HG03097 (cell line): ENCODE measurements around the gene SLC12A3.

Source experiments
- ATAC-seq: cut with Tn5 transposase; IDR thresholded peaks from one replicate; pipeline ENCODE4 v1.9.1; 2021; ENCODE audit not compliant: unreplicated experiment, low FRiP score

The SLC12A3 gene

GRCh38 chr16:56848029-56848936 is 16.7 kb upstream of the SLC12A3 start:
- no peak for ATAC-seq

- no peak for ATAC-seq
These were observed 15.9 kb upstream of the SLC12A3 start for GRCh38 chr16:56848955-56849689.

GRCh38 chr16:56849690-56850680 is 15.0 kb upstream of the SLC12A3 start:
- no peak for ATAC-seq

- ATAC-seq, result no peak
These were observed 13.2 kb upstream of the SLC12A3 start for GRCh38 chr16:56851671-56852400.

GRCh38 chr16:56852401-56852730 is 12.6 kb upstream of the SLC12A3 start:
- no peak for ATAC-seq

- ATAC-seq, result no peak
These were observed 12.0 kb upstream of the SLC12A3 start for GRCh38 chr16:56852968-56853367.

- ATAC-seq, result no peak
These were observed 9.8 kb upstream of the SLC12A3 start for GRCh38 chr16:56855201-56855600.

GRCh38 chr16:56855946-56856345 is 9.1 kb upstream of the SLC12A3 start:
- ATAC-seq, result no peak

GRCh38 chr16:56856876-56857447 is 8.0 kb upstream of the SLC12A3 start:
- ATAC-seq, result no peak

GRCh38 chr16:56858374-56858773 is 6.6 kb upstream of the SLC12A3 start:
- ATAC-seq, result no peak

- no peak for ATAC-seq
These were observed 5.4 kb upstream of the SLC12A3 start for GRCh38 chr16:56859636-56860035.

- peak; percentile 67 for ATAC-seq
These were observed 4.6 kb upstream of the SLC12A3 start for GRCh38 chr16:56860226-56861020.

GRCh38 chr16:56861092-56861610 is 3.9 kb upstream of the SLC12A3 start:
- ATAC-seq, result peak; percentile 3

GRCh38 chr16:56861756-56862155 is 3.3 kb upstream of the SLC12A3 start:
- ATAC-seq, result no peak

- no peak for ATAC-seq
These were observed 2.2 kb upstream of the SLC12A3 start for GRCh38 chr16:56862776-56863175.

- no peak for ATAC-seq
These were observed 521 bp downstream of the SLC12A3 start for GRCh38 chr16:56865394-56866062.

GRCh38 chr16:56866955-56867830 is 2.2 kb downstream of the SLC12A3 start:
- ATAC-seq, result no peak
